ENCODE results near the gene COX4I2.
"Not testable (repeated sequence)": the region's sequence is repeated elsewhere in the genome, so short reads cannot be mapped to it uniquely, and the experiment has no call there.

GRCh38 chr20:31628057-31628456 is 9.7 kb upstream of the COX4I2 start:
- not testable (repeated sequence) for TF ChIP-seq CTCF, POLR2A (IDR thresholded peaks at IDR 0.05)

Data from Peyer's patch (tissue), 4 donors.